Measurements from ENCODE around the gene SH3RF2.

The SH3RF2 gene

GRCh38 chr5:145936401-145937131 is at the start of gene SH3RF2:
SH3RF2 (plus strand) TSS chr5:145936578; CDS start chr5:145937929, 1,351 bp downstream.
- H3K27ac ChIP-seq (ENCODE audit: extremely low read depth, low read depth, low read length): peak within 1 kb of the TSS; percentile 53; the same call in 1 of the 2 replicates
- ChIA-PET POLR2A (interaction anchor here (1.4 to 2.6 kb wide), 5 partner anchors 9 to 102 kb away, joined by 3 to 16 read pairs (median 8); partner anchors contain the start of gene PRELID2), CTCF (interaction anchor here (0.7 to 1.5 kb wide), 2 partner anchors 104 to 1744 kb away, joined by 3 read pairs; no protein-coding TSS in a partner anchor)
- H3K9me3 ChIP-seq (ENCODE audit: control insufficient read depth, insufficient read depth, low read depth, low read length): no peaks in the 10 kb centered on the region
- H3K4me1 ChIP-seq (ENCODE audit: control insufficient read depth, insufficient read depth, low read length): peaks cover 31% of the 10 kb centered on the region
- H3K4me3 ChIP-seq (ENCODE audit: low read depth, low read length): peak within 1 kb of the TSS; percentile 48
- no peaks in the 10 kb centered on the region for H3K36me3 ChIP-seq (ENCODE audit: control insufficient read depth in 2 of 2, insufficient read depth in 1 of 2, low read length in 2 of 2)
- TF ChIP-seq KLF8 (tag by site-specific recombination; IDR thresholded peaks at IDR 0.05): peak; percentile 76
- TF ChIP-seq ZNF121 (tag by site-specific recombination; IDR thresholded peaks at IDR 0.05): no peak
- TF ChIP-seq ZNF274 (IDR thresholded peaks at IDR 0.05; ENCODE audit: low read length): no peak
- TF ChIP-seq ZNF274 (tag by site-specific recombination; IDR thresholded peaks at IDR 0.05; ENCODE audit: borderline replicate concordance): no peak
- no peak for TF ChIP-seq ZNF830 (tag by site-specific recombination; IDR thresholded peaks at IDR 0.05; ENCODE audit: low read depth)
- peak; percentile 69; the same call in 1 of the 2 replicates for TF ChIP-seq ZNF610 (tag by site-specific recombination; IDR thresholded peaks at IDR 0.05; ENCODE audit: borderline replicate concordance)
- no peak for TF ChIP-seq ZNF544 (tag by site-specific recombination; IDR thresholded peaks at IDR 0.05)
- TF ChIP-seq ZNF548 (tag by site-specific recombination; IDR thresholded peaks at IDR 0.05): no peak
- no peak; the same call in 1 of the 2 replicates for TF ChIP-seq ZNF146 (tag by site-specific recombination; IDR thresholded peaks at IDR 0.05)
- no peak for TF ChIP-seq ZNF433 (tag by site-specific recombination; IDR thresholded peaks at IDR 0.05; ENCODE audit: low read depth)
- no peak for TF ChIP-seq ZNF48 (tag by site-specific recombination; IDR thresholded peaks at IDR 0.05)
- no peak for TF ChIP-seq ZNF530 (tag by site-specific recombination; IDR thresholded peaks at IDR 0.05; ENCODE audit: low read depth)
- peak; percentile 87 for TF ChIP-seq ZNF398 (tag by site-specific recombination; IDR thresholded peaks at IDR 0.05)
- no peak for TF ChIP-seq ZNF791 (tag by site-specific recombination; IDR thresholded peaks at IDR 0.05)
- no peak for TF ChIP-seq ZNF155 (tag by site-specific recombination; IDR thresholded peaks at IDR 0.05)
- no peak for TF ChIP-seq ZNF266 (tag by site-specific recombination; IDR thresholded peaks at IDR 0.05; ENCODE audit: low read depth)
- TF ChIP-seq ZNF514 (tag by site-specific recombination; IDR thresholded peaks at IDR 0.05): no peak
- TF ChIP-seq ZSCAN30 (tag by site-specific recombination; IDR thresholded peaks at IDR 0.05): peak; percentile 80
- TF ChIP-seq ZNF580 (tag by site-specific recombination; IDR thresholded peaks at IDR 0.05): peak; percentile 26; the same call in 1 of the 2 replicates
- TF ChIP-seq ZNF221 (tag by site-specific recombination; IDR thresholded peaks at IDR 0.05; ENCODE audit: borderline replicate concordance): no peak
- TF ChIP-seq ZBTB17 (tag by site-specific recombination; IDR thresholded peaks at IDR 0.05): peak; percentile 85
- no peak for TF ChIP-seq ZNF132 (tag by site-specific recombination; IDR thresholded peaks at IDR 0.05; ENCODE audit: borderline replicate concordance)
- no peak for TF ChIP-seq HOXA7 (CRISPR knock-in tag; IDR thresholded peaks at IDR 0.05; ENCODE audit: borderline replicate concordance)
- no peak for TF ChIP-seq ZNF473 (tag by site-specific recombination; IDR thresholded peaks at IDR 0.05)
- TF ChIP-seq EGR2 (tag by site-specific recombination; IDR thresholded peaks at IDR 0.05; ENCODE audit: low read depth): peak; percentile 70
- no peak for TF ChIP-seq ZNF521 (tag by site-specific recombination; IDR thresholded peaks at IDR 0.05)
- TF ChIP-seq ZNF133 (tag by site-specific recombination; IDR thresholded peaks at IDR 0.05): no peak
- peak; percentile 21; the same call in 1 of the 2 replicates for TF ChIP-seq PRDM4 (tag by site-specific recombination; IDR thresholded peaks at IDR 0.05)
- no peak for TF ChIP-seq RBAK (tag by site-specific recombination; IDR thresholded peaks at IDR 0.05)
- TF ChIP-seq ZNF692 (tag by site-specific recombination; IDR thresholded peaks at IDR 0.05): peak; percentile 98
- no peak for TF ChIP-seq ZNF654 (tag by site-specific recombination; IDR thresholded peaks at IDR 0.05; ENCODE audit: low read depth)
- peak; percentile 93 for TF ChIP-seq TRIM28 (IDR thresholded peaks at IDR 0.05; ENCODE audit: borderline replicate concordance, low read length)
- no peak for TF ChIP-seq ZNF623 (tag by site-specific recombination; IDR thresholded peaks at IDR 0.05)
- TF ChIP-seq IKZF3 (tag by site-specific recombination; IDR thresholded peaks at IDR 0.05): peak; percentile 26; the same call in 1 of the 2 replicates

Data from HEK293 (cell line).